Osteoblast (primary cell): ENCODE data around the gene FUOM. TPM values are rescaled to one million over a fixed set of nuclear protein-coding genes. Genes with fewer than 3 reads are reported as not detected.
"Not testable (repeated sequence)": the region's sequence is repeated elsewhere in the genome, so short reads cannot be mapped to it uniquely, and the experiment has no call there.

ENCODE experiments used
- DNase-seq: peaks from one replicate; pipeline ENCODE4 v3.0.0; 2011; ENCODE audit warnings: low spot score, mixed read lengths; ENCODE audit not compliant: insufficient read length; ENCODE audit errors: missing footprints
- H2AFZ ChIP-seq: 2 replicates; pipeline ENCODE4 v1.6.0; 2011; ENCODE audit warnings: mild to moderate bottlenecking, low read length
- H3K27ac ChIP-seq: 2 replicates; pipeline ENCODE4 v1.5.1; 2011; ENCODE audit warnings: mild to moderate bottlenecking, low read depth, low read length, moderate library complexity
- H3K27me3 ChIP-seq: 2 replicates; pipeline ENCODE4 v1.6.0; 2012; ENCODE audit warnings: mild to moderate bottlenecking, control low read depth, inconsistent platforms, low read length, moderate library complexity; ENCODE audit not compliant: insufficient read depth
- H3K36me3 ChIP-seq: 2 replicates; pipeline ENCODE4 v1.5.1; 2011; ENCODE audit warnings: mild to moderate bottlenecking, low read length, control low read depth, moderate library complexity; ENCODE audit not compliant: insufficient read depth
- H3K4me1 ChIP-seq: 2 replicates; pipeline ENCODE4 v1.5.1; 2011; ENCODE audit warnings: mild to moderate bottlenecking, low read length, control low read depth, moderate library complexity; ENCODE audit not compliant: insufficient read depth
- H3K4me2 ChIP-seq: 2 replicates; pipeline ENCODE4 v1.6.0; 2011; ENCODE audit warnings: mild to moderate bottlenecking, low read length; ENCODE audit not compliant: insufficient read depth
- H3K4me3 ChIP-seq: fragments of 200-600 bp; sonication (generic); 3 replicates; pipeline ENCODE4 v1.5.1; 2012; ENCODE audit warnings: mild to moderate bottlenecking, low read length, inconsistent platforms; ENCODE audit not compliant: insufficient read depth
- H3K79me2 ChIP-seq: 2 replicates; pipeline ENCODE4 v1.6.0; 2012; ENCODE audit warnings: mild to moderate bottlenecking, low read length, control low read depth, inconsistent platforms; ENCODE audit not compliant: insufficient read depth
- H3K9me3 ChIP-seq: 2 replicates; pipeline ENCODE4 v1.5.1; 2011; ENCODE audit warnings: low read depth, low read length, control low read depth
- H4K20me1 ChIP-seq: 2 replicates; pipeline ENCODE4 v1.6.0; 2012; ENCODE audit warnings: mild to moderate bottlenecking, low read length, control low read depth; ENCODE audit not compliant: insufficient read depth
- CTCF ChIP-seq: IDR thresholded peaks from 2 replicates; pipeline ENCODE4 v1.5.1; 2011; ENCODE audit warnings: mild to moderate bottlenecking, low read depth, low read length, moderate library complexity; ENCODE audit errors: extremely low read depth
- total RNA-seq: library from RNA; depleted of rRNA; stranded (reverse); fragments of >200 nt; gene quantifications from 2 replicates; pipeline ENCODE4 v1.2.3, GENCODE V29; 2012

The FUOM gene
- total RNA-seq, 1 donor, result 5.1 TPM

DNA sequence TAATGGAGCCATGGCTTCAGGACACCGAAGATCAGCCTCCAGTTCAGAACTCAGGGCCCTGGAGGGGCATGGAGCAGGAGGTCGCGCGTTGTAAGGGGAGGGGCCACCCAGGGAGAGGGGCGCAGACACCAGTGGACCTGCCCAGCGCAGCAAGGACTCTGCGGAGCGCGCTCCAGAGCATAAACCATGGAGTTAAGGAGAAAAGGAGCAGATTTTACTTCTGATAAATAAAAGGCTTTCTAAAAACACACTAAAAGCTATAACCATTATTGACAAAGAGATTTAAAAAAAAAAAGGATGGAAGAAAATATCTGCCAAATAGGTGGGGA is 31.6 kb downstream of the FUOM start:
- Histone ChIP-seq H3K4me2 (peak overlapping the region; percentile 18), H3K36me3 (no peaks in the 10 kb centered on the region), H4K20me1 (no peaks in the 10 kb centered on the region), H3K4me1 (peaks cover 7% of the 10 kb centered on the region), H3K4me3 (no peak overlapping the region), H3K27ac (no peak overlapping the region), H2AFZ (peak overlapping the region; percentile 15), H3K27me3 (peaks cover 48% of the 10 kb centered on the region), H3K9me3 (no peaks in the 10 kb centered on the region), H3K79me2 (no peaks in the 10 kb centered on the region)
- TF ChIP-seq CTCF, result no peak
- no peak for DNase-seq

DNA sequence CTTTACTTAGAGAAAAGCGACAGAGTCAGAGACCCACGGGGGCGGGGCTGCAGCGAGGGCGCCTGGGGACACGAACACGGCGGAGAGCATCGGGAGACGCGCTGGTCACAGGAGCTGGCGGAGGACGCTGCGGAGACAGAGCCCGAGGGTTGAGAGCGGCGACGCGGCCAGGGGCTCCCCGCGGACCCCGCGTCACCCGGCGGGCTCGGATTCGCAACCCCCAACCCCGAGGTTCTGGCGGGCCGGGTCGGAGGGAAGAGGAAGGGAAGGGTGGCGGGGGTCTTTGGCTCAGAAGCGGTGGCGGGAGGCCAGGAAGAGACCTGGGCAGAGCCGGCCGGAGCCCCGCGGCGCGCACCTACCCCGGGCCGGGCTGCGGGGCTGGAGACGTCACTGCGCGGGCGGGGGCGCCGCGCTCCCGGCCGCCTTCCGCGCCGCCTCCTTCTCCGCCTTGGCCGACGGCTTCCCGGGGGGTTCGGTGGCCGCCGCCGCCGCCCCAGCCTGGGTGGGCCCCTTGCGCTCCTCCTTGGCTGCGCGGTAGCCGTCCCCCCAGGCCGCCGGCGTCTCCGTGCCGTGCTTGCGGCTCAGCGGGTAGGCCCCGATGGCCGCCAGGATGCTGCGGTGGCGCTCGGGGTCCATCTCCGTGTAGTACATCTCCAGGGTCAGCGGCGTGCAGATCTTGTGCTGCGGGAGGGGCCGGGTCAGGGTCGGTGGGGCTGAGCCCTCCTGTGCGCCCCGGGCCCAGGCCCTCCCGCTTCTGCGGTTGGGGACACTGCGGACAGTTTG is 32.2 kb downstream of the FUOM start:
- Histone ChIP-seq H3K4me3 (peak overlapping the region; percentile 47), H3K4me2 (peak overlapping the region; percentile 43)
- DNase-seq, result peak; percentile 81

DNA sequence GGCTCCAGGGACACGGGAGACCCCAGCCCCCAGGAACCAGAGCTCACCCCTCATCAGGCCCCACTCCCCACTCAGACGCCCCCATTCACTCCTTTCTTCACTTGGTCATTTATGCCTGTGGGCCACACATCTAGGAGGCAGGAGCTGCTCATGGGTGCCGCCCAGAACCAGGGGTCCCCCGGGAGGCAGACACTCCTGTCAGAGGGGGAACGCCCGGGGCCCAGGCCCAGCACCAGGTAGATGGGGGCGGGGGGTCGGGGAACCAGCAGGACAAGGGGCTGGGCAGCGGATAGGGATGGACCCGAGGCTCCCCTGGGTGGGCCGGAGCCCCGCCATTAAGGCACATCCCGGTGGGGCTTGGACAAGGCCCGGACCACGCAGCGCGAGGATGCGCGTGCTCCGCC is 33.0 kb downstream of the FUOM start:
- H4K20me1 ChIP-seq, result no peaks in the 10 kb centered on the region
- peaks cover 42% of the 10 kb centered on the region for H3K27me3 ChIP-seq
- no peak overlapping the region for H3K4me2 ChIP-seq
- peak; percentile 83 for DNase-seq
- H3K4me1 ChIP-seq, result peaks cover 6% of the 10 kb centered on the region
- H3K4me3 ChIP-seq, result no peak overlapping the region
- no peak for TF ChIP-seq CTCF
- H2AFZ ChIP-seq, result no peak overlapping the region
- no peaks in the 10 kb centered on the region for H3K79me2 ChIP-seq
- H3K27ac ChIP-seq, result no peak overlapping the region
- no peaks in the 10 kb centered on the region for H3K9me3 ChIP-seq
- H3K36me3 ChIP-seq, result no peaks in the 10 kb centered on the region

More for the DNA sequence above, 32.2 kb downstream of the FUOM start:
- H4K20me1 ChIP-seq, result no peaks in the 10 kb centered on the region
- no peaks in the 10 kb centered on the region for H3K36me3 ChIP-seq
- H3K9me3 ChIP-seq, result no peaks in the 10 kb centered on the region
- TF ChIP-seq CTCF, result no peak
- peak overlapping the region; percentile 15 for H2AFZ ChIP-seq
- H3K27ac ChIP-seq, result no peak overlapping the region
- H3K79me2 ChIP-seq, result no peaks in the 10 kb centered on the region
- peaks cover 7% of the 10 kb centered on the region for H3K4me1 ChIP-seq
- peaks cover 42% of the 10 kb centered on the region for H3K27me3 ChIP-seq

GRCh38 chr10:133324198-133324792 is 33.5 kb downstream of the FUOM start:
- H3K4me3 ChIP-seq, result no peak overlapping the region
- H3K4me2 ChIP-seq, result no peak overlapping the region
- H3K27me3 ChIP-seq, result peaks cover 42% of the 10 kb centered on the region

GRCh38 chr10:133322064-133322709 is 35.6 kb downstream of the FUOM start:
- not testable (repeated sequence) for H3K9me3 ChIP-seq, DNase-seq, H3K4me1 ChIP-seq, H2AFZ ChIP-seq, H3K4me2 ChIP-seq, H3K4me3 ChIP-seq, H3K79me2 ChIP-seq, H3K36me3 ChIP-seq, H3K27ac ChIP-seq, H4K20me1 ChIP-seq
- peaks cover 25% of the 10 kb centered on the region for H3K27me3 ChIP-seq

More at GRCh38 chr10:133324198-133324792, 33.5 kb downstream of the FUOM start:
- Histone ChIP-seq H2AFZ (no peak overlapping the region), H3K36me3 (no peaks in the 10 kb centered on the region), H3K27ac (no peak overlapping the region), H3K9me3 (no peaks in the 10 kb centered on the region), H3K79me2 (no peaks in the 10 kb centered on the region), H3K4me1 (peaks cover under 1% of the 10 kb centered on the region), H4K20me1 (no peaks in the 10 kb centered on the region)
- DNase-seq, result peak; percentile 90
- TF ChIP-seq CTCF, result no peak
